HG03460 (cell line): ENCODE results near the gene HJURP.

Experiments used
- ATAC-seq: cut with Tn5 transposase; IDR thresholded peaks from one replicate; pipeline ENCODE4 v1.9.1; 2021; ENCODE audit not compliant: unreplicated experiment

Gene HJURP

DNA sequence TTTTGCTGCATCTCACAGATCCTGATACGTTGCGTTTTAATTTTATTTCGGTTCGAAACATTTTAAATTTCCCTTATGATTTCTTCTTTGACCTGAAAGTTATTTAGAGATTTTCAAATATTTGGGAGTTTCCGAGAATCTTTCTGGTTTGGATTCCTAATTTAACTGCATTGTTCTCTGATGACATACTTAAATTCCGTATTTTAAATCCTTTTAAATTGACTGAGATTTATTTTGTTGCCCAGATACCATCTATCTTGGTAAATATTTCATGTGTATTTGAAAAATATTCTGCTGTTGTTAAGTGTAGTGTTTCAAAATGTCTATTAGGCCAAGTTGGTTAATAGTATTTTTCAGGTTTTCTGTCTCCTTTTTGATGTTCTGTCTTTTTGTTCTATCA lies 38.5 kb downstream of the HJURP start:
- ATAC-seq, result no peak

DNA sequence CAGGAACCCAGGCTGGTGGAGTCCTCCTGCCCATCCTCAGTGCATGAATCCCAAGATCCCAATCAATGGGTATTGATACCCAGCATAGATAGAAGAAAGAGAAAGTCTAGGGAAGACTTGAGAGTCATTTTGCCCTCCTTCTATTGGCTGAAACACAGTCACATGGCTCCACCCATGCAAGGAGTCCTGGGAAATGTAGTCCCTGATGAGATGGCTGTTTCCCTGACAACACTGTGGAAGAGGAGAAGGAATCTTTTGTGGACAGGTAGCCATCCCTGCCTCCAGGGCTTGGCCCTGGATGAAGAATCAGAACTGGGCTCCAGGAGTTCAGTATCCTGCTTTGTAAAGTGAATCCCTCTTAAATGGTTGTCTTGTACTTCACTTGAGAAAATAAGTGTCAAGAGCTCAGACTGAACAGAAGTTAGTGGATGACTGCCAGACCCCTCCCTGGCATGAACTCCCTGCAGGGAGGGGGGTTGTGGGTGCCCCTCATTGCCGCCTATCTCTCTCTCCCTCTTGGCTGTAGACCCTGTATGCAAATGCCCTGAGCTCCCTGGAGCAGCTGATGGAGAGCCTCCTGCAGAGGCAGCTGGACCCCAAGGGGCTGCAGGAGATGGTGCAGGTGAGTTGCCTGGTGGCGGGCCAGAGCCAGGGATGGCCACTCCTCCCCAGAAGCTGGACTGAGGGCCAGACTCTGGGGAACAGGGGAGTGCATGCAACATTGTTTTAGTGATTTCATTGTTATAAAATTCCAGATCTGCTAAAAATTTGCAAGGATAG lies 40.1 kb downstream of the HJURP start:
- ATAC-seq, result no peak

DNA sequence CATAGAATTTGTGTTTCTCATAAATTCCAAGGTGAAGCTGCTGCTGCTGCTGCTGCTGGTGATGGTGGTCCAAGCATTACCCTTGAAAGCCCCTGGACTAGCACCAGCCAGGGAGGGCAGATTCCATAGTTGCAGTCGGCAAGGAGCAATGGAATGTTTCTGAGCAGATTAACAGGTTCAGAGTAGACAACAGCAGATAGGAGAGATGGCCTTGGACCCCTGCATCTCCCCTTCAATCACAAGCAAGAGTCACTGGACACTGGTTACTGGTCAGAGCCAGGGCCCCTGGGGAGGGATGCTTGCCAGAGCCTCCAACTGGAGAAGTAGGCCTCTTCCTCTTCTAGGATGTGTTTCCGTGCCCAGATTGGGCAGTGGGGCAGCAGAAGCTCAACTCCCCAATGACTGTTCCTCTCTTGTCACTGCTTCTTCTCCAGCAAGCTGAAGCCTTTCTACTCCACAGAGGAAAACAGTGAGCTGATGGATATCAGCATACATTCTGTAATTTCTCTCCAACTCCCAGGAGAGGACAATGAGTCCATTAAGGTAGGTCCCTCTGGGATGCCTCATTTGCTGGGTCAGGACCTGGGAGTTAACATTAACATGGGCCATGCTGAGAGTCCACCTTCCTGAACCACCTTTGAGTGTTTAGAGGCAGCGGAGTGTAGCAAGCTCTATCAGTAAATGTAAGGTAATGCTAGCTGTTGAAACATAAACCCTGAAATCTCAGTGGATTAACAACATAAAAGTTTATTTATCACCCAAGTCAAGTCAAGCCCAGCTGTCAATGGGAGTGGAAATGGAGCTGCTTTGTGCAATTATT lies 40.9 kb downstream of the HJURP start:
- ATAC-seq, result no peak

DNA sequence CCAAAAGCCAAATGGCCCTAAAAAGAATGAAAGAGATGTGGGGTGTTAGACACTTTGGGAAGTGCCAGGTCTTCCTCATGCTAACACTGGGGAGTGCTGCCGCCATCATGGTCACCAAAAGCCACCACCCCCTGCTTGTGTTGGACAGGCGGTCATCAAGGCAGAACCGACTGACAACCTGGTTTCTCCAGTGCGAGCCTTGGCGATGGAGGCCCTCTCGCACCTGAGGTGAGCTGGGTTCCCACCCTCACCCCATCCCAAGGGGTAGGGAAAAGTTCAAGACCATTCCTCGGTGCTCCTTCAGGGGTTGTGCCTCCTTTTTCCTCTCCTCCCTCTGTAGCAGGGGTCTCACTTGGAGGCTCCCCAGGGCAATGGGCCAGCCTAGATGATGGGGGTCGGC lies 42.6 kb downstream of the HJURP start:
- ATAC-seq, result no peak

DNA sequence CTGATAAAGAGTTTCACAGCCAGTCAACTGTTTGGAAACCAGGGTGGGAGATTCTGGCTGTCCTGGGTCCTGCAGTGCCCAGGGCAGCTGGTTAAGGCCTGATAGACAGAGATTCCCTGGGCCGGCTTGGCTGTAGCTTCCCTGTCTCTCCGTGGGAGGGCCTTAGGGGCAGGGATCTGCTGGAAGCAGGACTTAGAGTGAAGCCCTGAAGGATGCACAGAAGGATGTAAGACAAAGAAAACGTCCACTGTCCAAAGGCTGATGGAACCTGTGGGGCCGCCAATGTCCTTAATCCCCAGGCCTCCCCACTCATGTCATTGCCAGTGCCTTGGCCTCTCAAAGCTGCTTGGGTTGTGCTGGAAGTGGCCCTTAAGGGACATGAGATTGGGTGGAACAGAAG lies 43.2 kb downstream of the HJURP start:
- no peak for ATAC-seq

DNA sequence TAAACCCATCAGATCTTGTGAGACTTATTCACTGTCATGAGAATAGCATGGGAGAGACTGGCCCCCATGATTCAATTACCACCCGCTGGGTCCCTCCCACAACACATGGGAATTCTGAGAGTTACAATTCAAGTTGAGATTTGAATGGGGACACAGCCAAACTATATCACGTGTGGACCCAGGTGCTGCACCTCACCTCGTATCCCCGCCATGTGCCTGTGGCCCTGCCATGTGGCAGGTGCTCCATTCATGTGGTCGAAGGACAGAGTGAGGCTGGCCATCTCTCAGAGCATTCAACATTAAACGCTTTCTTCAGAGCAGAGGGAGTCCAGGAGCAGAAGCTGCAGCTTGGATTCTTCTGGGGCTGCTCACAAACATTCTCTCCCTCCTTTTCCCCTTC lies 44.0 kb downstream of the HJURP start:
- ATAC-seq, result no peak

DNA sequence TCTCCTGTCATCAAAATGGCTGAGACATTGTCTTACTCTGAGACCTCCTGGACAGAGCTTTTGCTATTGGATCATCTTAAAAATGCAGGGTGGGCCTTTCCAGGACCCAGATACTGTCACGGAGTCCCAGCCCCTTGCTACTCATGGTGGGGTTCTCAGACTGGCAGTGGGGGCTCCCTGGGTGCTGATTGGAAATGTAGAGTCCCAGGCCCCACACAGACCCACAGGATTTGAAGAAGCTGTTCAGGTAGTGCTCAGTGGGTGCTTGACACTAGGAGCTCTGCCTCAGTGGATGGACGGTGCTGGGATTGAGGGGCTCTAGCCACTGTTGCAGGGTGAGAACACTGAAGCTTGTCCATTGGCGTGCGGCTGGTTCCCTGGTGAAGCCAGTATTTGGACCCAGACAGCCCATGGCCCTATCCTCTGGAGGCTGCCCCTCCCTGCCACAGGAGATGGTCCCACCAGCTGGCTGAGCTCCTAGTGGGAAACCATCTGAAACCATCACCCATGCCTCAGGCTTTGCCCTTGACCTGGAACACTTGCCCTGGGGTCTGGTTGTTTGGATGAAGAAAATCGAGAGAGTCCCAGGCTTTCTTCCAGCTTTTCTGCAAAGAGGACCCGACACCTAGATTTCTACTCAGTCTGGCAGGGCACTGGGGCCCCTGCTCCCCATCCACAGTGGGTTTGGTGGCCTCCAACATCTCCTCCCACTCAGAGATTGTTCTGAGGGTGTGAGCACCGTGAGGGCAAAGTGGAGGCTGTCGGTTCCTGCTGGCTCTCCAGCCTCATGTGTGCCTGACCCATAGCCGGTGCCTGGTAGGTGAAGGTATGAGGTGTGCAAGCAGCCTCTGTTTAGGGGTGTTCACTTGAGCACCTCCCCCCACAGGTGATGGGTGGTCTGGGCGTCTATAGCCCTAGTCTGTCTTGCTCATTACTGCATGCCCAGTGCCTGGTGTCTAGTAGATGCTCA lies 46.1 kb downstream of the HJURP start:
- no peak for ATAC-seq

DNA sequence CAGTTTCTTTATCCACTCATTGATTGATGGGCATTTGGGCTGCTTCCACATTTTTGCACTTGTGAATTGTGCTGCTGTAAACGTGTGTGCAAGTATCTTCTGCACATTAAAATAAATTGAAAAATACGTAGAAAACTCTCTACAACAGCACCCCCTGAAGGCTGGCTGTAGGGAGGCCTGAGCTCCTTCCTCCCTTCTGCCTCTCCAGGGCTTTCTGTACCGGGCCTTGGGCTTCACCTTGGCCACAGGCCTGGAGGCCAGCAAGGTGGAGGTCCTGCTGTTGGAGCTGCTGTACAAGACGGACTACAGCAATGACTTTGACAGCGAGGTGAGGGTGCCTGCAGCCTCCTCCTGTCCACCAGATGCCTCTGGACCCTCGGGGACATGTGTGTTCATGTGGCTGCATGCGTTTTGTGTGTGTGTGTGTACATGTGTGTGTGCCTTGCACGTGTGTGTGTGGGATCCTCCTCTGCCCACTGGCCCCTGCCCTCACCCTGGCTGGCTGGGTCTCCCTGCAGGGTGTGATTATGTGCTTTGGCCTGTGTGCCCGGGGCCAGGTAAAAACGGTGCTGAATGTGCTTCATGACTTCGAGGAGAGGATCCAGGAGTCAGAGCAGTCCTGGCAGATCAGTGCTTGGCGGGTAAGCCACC lies 47.0 kb downstream of the HJURP start:
- ATAC-seq, result no peak

DNA sequence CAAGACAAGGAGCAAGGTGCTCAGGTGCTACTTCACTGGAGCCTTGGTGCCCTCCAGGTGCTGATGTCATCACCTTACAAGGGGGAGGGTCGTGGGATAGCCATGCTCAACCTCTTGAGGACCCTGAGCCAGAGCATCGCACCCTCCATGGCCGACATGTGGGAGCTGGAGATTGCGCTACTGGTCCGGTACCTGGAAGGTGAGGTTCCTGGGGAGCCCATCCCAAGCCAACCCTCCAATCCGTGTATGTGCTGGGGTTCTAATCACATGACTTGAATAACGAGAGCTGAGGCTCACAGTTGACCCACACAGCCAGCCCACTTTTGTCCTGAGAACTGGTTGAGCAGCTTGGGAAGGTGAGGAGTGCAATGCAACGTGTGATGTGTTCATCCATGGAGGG lies 50.3 kb downstream of the HJURP start:
- no peak for ATAC-seq

DNA sequence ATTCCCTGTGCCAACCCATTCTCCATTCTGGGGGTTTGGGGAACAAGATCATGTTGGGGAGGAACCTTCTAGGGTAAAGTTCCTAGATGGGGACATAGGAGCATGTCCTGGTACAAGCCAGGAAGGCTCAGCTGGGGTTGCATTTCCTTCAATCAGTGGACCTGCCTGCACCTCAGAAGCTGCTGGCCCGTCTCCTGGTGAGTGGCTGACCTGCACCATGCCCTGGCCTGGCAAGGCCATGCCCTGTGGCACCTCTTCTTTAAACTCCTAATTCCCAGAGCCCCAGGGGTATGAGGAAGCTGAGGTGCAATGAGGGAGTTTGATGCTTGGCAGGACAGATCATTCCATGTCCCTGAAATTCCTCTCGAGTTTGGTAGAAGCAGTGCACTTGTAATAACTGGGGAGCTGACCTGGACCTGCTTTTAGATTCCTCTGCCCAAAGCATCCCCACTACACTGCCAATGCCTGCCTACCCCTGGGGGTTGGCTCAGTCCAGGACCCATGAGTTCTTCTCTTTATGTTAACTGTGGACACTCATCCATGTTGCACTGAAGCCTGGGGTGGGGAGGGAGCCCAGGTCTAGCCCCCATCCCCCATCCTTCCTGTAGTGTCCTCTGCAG lies 50.9 kb downstream of the HJURP start:
- no peak for ATAC-seq

DNA sequence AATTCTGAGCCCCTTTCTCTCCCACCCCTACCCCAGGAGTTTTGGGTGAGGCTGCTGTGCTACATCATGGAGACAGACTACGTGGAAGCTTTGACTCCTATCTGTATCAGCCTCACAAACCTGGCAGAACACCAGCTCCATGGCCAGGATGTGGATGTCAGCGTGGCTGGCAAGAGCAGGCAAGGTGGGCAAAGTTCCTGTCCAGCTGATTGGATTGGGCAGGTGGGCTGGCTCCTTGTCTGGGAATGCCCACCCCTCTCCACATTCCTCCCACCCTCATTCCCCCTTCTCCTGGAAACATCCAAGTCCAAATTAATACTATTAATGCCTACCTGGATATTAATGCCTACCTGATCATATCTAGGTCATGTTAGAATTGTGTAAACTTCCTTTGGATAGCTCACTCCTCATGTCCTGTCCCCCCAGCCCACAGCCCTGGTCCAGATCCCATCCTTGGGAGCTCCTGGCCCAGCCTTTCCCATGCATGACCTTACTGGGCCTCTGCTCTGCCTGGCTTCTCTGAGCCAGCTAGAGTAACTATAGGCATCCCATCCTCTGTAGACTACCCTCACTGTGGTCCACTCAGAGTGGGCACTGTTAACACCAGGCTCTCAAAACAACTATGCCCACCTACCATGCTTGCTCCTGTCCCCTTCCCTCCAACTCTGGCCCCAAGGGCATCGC lies 52.1 kb downstream of the HJURP start:
- ATAC-seq, result no peak

DNA sequence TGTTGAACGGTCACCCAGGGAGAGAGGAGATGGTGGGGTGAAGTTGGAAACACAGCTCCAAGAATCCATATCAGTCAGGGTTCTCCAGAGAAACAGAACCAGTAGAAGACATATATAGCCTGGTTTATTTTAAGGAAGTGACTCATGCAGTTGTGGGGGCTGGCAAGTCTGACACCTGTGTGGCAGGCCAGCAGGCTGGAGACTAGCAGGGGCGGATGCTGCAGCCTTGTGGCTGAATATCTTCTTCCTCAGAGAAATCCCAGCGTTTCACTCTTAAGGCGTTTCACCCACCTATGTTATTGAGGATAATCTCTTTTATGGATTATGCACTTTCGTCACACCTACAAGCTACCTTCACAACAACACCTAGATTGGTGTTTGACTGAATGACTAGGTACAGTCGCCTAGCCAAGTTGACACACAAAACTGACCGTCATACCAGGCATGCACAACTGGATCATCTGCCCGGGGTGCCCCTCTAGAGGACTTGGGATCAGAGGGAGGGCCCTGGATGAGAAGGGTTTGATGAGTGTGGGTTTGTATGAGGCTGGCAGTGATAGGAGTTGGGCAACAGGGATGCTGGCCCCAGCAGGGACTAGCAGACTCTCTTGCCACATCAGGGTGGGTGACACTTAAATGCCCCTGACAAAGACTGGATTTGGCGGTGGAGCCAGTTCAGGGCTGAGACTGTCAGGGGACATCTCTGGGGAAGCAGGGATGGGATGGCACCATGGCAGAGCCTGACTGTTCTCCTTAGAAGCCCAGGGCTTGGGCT lies 52.8 kb downstream of the HJURP start:
- ATAC-seq, result no peak

DNA sequence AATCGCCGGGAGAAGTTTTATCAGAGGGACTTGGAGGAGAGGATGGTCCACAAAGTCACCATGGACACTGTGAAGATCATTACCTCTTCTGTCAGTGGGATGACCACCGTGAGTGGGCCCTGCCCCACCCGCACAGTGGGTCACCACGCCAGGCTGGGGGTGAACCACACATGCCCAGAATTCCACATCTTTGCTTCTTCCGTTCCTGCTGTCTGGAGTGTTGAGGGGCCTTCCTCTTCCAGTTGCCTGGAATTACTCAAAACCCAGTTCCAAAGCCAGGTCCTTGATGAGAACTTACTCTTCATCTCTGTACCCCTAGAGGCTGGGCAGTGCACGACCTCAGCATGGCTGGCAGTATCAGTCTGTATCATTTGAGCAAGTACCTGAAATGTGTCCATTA lies 54.1 kb downstream of the HJURP start:
- no peak for ATAC-seq

DNA sequence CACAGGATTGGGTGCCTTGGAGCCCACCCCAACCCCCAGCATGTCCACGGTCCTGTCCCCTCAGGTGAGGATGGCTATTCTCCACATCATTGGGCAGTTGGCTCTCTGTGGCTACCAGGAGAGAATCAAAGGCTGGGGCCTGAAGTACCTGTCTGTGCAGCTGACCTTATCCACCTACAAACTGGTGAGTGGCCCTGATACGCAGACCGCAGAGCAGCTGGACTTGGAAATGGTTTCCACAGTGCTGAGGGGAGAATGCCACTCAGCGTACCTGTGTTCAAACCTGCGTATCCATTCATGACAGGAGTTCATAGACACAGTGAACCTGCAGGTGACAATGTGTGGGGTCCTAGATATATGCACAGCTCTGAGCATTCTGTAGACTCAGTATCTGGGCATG lies 54.6 kb downstream of the HJURP start:
- ATAC-seq, result no peak

DNA sequence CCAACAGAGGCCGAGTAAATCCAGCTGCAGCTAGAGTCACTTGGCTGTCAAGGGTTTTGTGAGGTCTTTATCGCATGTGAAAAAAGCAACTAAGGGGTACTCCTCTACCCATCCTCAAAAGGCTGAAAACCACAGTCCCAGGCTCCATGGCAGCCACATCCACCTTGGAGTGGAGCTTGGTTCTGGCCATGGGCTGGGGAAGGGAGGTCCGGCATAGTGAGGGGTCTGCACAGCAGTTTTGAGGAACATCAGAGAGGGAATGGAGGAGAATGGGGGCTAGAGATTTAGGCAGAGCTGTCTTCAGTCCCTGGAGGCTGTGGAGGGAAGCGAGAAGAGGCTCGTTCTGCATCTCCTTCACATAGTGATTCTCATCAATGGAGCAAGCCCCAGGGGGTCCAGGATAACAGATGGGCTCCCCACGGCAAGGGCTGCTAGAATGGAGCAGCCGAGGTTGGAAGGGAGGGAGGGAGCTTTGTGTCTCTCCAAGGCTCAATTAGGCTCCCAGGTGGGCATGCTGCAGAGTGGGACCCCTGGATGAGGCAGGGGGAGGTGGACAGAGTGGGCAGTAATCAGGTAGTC lies 55.2 kb downstream of the HJURP start:
- no peak for ATAC-seq

DNA sequence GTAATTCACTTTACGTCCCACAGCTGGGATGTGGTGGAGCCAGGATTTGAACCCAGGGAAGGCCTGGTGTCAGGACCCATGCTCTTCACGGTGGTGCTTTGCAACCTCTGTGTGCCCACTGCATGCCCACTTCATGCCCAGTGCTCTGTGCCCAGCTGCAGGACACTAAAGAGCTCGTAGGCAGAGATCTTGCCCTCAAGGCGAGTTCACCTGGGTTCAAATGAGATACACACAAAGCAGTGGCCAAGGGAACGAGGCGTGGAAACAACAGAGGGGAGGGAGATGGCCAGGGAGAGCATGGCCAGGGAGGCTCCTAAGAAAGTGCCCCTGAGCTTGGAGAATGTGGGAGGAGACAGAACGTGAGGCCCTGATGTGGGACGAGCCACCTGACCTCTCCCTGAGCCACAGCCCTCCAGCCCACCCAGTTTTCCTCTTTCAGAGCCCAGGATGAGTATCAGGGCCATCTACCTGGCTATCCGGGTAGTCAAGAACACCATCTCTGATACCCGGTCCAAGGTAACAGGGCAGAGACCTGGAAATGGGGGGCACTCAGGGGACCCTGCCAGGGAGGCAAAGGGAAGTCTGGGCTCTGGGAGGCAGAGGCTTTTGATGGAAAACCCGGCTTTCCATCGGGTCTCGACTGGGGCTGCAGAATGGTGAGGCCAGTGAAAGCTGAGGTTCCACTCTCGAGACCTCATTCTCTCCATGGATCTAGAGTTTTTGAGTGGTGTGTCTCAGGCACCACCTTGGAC lies 55.8 kb downstream of the HJURP start:
- ATAC-seq, result no peak

DNA sequence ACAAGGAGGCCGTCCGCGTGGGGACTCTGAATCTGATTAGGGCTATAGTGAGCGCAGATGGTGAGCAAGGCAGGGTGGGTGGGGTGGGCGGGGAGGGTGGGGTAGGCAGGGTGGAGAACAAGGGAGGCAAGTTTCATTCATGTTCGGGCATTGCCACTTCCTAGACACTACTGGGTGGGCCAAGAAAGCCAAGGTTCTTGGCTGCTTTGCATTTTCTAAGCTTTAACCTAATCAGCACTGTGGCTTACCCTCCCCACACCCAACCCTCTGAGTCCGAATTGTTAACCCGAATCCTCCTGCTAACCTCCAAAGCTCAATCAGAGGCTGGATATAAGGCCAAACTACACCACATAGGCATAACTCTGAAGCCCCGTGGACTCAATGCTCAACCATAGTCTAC lies 58.1 kb downstream of the HJURP start:
- ATAC-seq, result no peak

DNA sequence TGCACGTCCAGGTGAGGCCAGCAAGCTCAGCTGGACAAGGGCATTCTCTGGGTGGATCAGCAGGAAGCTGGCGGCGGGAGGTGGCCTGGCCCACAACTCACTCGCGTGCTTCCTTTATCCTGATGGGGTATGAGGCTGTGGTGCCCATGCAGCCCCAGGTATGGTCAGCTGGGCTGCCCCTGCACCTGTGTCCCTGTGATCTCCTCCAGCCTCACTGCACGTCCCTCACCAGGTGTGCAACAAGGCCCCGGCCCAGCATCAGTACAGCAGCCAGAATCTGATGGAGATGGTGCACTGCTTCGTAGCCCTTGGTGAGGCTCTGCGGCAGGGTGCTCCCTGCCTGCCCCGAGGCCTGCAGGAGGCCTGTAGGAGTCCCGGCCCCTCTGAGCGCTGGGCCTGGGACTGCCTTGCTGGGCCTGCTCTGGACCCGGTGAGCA lies 58.6 kb downstream of the HJURP start:
- ATAC-seq, result no peak
